Endothelial cell of umbilical vein (primary cell): ENCODE measurements around the gene CNEP1R1. TPM values are rescaled to one million over a fixed set of nuclear protein-coding genes. Genes with fewer than 3 reads are reported as not detected.

Experiments used
- BruUV-seq: library from RNA; stranded (reverse); fragments of 400-500 nt; replicated peaks from 2 replicates; lab custom pipeline; 2021; lab: Mats Ljungman, UMichigan
- CTCF ChIA-PET: fragments of 300-600, 350-600 bp; sonication (Branson Sonifier 250); formaldehyde crosslinking; loops from one replicate; lab custom pipeline; 2021; ENCODE audit warnings: antibody characterized with exemption, inconsistent platforms; lab: Charles Lee
- POLR2A ChIA-PET: fragments of 300-600, 350-600 bp; sonication (Branson Sonifier 250); formaldehyde crosslinking; loops from one replicate; lab custom pipeline; 2021; ENCODE audit warnings: antibody characterized with exemption, inconsistent platforms; lab: Charles Lee
- DNase-seq: peaks from one replicate; pipeline ENCODE4 v3.0.0-alpha.2; 2011; ENCODE audit warnings: low read depth, low spot score
- FAIRE-seq: peaks from 2 replicates; lab custom pipeline; 2011; peaks lifted over from hg19 to GRCh38; lab: Jason Lieb, UNC
- H2AFZ ChIP-seq: 2 replicates; pipeline ENCODE4 v1.6.0; 2012; ENCODE audit warnings: low read depth, low read length, control low read depth, inconsistent platforms
- H3K27ac ChIP-seq: 2 replicates; pipeline ENCODE4 v1.5.1; 2011; ENCODE audit warnings: low read depth, mild to moderate bottlenecking, control low read depth, low read length, moderate library complexity; ENCODE audit not compliant: insufficient read depth
- H3K27me3 ChIP-seq, 2 experiments: 2 replicates each; pipeline versions ENCODE4 v1.6.0 to v1.6.1; 2011; ENCODE audit warnings: low read length in 2 of 2, mixed read lengths in 1 of 2; ENCODE audit not compliant: control insufficient read depth in 2 of 2, insufficient read depth in 2 of 2
- H3K36me3 ChIP-seq, 2 experiments: 2 replicates in 1 of 2; 3 replicates in 1 of 2; pipeline ENCODE4 v1.5.1; 2011; ENCODE audit warnings: low read length in 2 of 2, mild to moderate bottlenecking in 1 of 2, moderate library complexity in 1 of 2; ENCODE audit not compliant: control insufficient read depth in 2 of 2, insufficient read depth in 2 of 2; ENCODE audit errors: extremely low read depth in 1 of 2
- H3K4me1 ChIP-seq: 3 replicates; pipeline ENCODE4 v1.5.1; 2011; ENCODE audit warnings: mild to moderate bottlenecking, low read length; ENCODE audit not compliant: control insufficient read depth, insufficient read depth; ENCODE audit errors: extremely low read depth
- H3K4me2 ChIP-seq: 2 replicates; pipeline ENCODE4 v1.6.1; 2011; ENCODE audit warnings: low read length, control low read depth, mixed read lengths; ENCODE audit not compliant: insufficient read depth
- H3K4me3 ChIP-seq, 3 experiments: fragments of 200-600 bp in 1 of 3; sonication (generic), shearing (Covaris generic) in 1 of 3; replicated peaks in 1 of 3; 2 replicates each; pipeline ENCODE4 v1.5.1; 2011 to 2016; ENCODE audit warnings: control low read depth in 3 of 3, low read length in 3 of 3, mild to moderate bottlenecking in 2 of 3, inconsistent platforms in 1 of 3, low read depth in 1 of 3, moderate library complexity in 1 of 3; ENCODE audit not compliant: insufficient read depth in 1 of 3
- H3K79me2 ChIP-seq: 2 replicates; pipeline ENCODE4 v1.6.0; 2012; ENCODE audit warnings: low read length, inconsistent platforms; ENCODE audit not compliant: control insufficient read depth, insufficient read depth
- H3K9ac ChIP-seq: replicated peaks from 2 replicates; pipeline ENCODE3; 2011; ENCODE audit warnings: low read length, control low read depth; ENCODE audit not compliant: insufficient read depth; ENCODE audit errors: extremely low read depth
- H3K9me1 ChIP-seq: replicated peaks from 3 replicates; pipeline ENCODE4 v1.6.0; 2011; ENCODE audit warnings: mild to moderate bottlenecking, low read length; ENCODE audit not compliant: control insufficient read depth, insufficient read depth; ENCODE audit errors: extremely low read depth
- H3K9me3 ChIP-seq: replicated peaks from 2 replicates; pipeline ENCODE4 v1.5.1; 2012; ENCODE audit warnings: low read length, inconsistent platforms; ENCODE audit not compliant: control insufficient read depth, insufficient read depth
- H4K20me1 ChIP-seq: replicated peaks from 2 replicates; pipeline ENCODE3; 2011; ENCODE audit warnings: mild to moderate bottlenecking, low read length; ENCODE audit not compliant: control insufficient read depth, insufficient read depth; ENCODE audit errors: extremely low read depth
- CTCF ChIP-seq, 2 donors: IDR thresholded peaks; 1 replicate in 1 of 2; 2 replicates in 1 of 2; pipeline ENCODE4 v1.5.1; 2011; ENCODE audit warnings: low read length in 2 of 2, mild to moderate bottlenecking in 2 of 2, moderate library complexity in 2 of 2, control low read depth in 1 of 2, inconsistent platforms in 1 of 2, low read depth in 1 of 2; ENCODE audit not compliant: insufficient read depth in 1 of 2; ENCODE audit errors: extremely low read depth in 1 of 2
- EZH2 ChIP-seq: IDR thresholded peaks from 2 replicates; pipeline ENCODE4 v1.6.1; 2012; ENCODE audit warnings: borderline replicate concordance, low read depth, mild to moderate bottlenecking, moderate library complexity, low read length, inconsistent platforms; ENCODE audit not compliant: severe bottlenecking
- FOS ChIP-seq: IDR thresholded peaks from 2 replicates; pipeline ENCODE4 v1.6.1; 2011; ENCODE audit warnings: mild to moderate bottlenecking, low read length, moderate library complexity, borderline replicate concordance; ENCODE audit not compliant: insufficient read depth
- GATA2 ChIP-seq: IDR thresholded peaks from 2 replicates; pipeline ENCODE4 v1.7.0; 2011; ENCODE audit warnings: low read depth, mild to moderate bottlenecking, moderate library complexity, mixed read lengths, low read length; ENCODE audit not compliant: insufficient read length, insufficient read depth
- JUN ChIP-seq: IDR thresholded peaks from 2 replicates; pipeline ENCODE4 v1.6.1; 2011; ENCODE audit warnings: borderline replicate concordance, low read depth; ENCODE audit not compliant: insufficient read length, insufficient read depth
- MAX ChIP-seq: IDR thresholded peaks from 2 replicates; pipeline ENCODE4 v1.6.1; 2011; ENCODE audit not compliant: insufficient read depth, insufficient read length
- MYC ChIP-seq: IDR thresholded peaks from one replicate; pipeline ENCODE4 v1.6.1; 2011; ENCODE audit warnings: mild to moderate bottlenecking, low read depth, low read length
- POLR2A ChIP-seq: IDR thresholded peaks from 2 replicates; pipeline ENCODE4 v1.6.1; 2012; ENCODE audit warnings: low read depth, mild to moderate bottlenecking, control low read depth, low read length
- POLR2AphosphoS5 ChIP-seq: IDR thresholded peaks from 2 replicates; pipeline ENCODE4 v1.6.1; 2012; ENCODE audit warnings: low read depth, mild to moderate bottlenecking, control low read depth, low read length, moderate library complexity; ENCODE audit not compliant: insufficient read depth
- dilution Hi-C: fragments of 300-500 bp; cut with MboI; formaldehyde crosslinking; loops from one replicate; pipeline ENCODE4 v1.15.0; 2019; ENCODE audit warnings: low sequenced_read_pairs; ENCODE audit not compliant: extremely low pct_ligation_motif_present
- intact Hi-C: fragments of 100-400 bp; cut with micrococcal nuclease; formaldehyde crosslinking; loops from one replicate; pipeline ENCODE4 v1.10.0; 2022
- polyA plus RNA-seq, 4 experiments: library from polyadenylated mRNA; depleted of rRNA in 3 of 4; stranded (reverse) in 3 of 4; unstranded in 1 of 4; fragments of >200 nt; gene quantifications; 2 replicates each; pipeline versions ENCODE4 v1.2.1 to v1.2.3, GENCODE V29; 2011 to 2012; ENCODE audit warnings: missing spikeins in 1 of 4
- total RNA-seq: library from RNA; stranded (reverse); gene quantifications from 2 replicates; pipeline ENCODE4 v1.2.3, GENCODE V29; 2021

The CNEP1R1 gene
- total and polyA plus RNA-seq, 2 donors (not counting 3 experiments of a cell fraction or from before 2014, with no cell fraction given), result 15.3 to 23.2 TPM

- POLR2A ChIA-PET, result no interaction called here
- no peaks in the 10 kb centered on the region for H3K4me1 ChIP-seq
- FAIRE-seq (no peak), DNase-seq (no peak)
- no peak for TF ChIP-seq POLR2A
- TF ChIP-seq GATA2, result no peak
- TF ChIP-seq POLR2AphosphoS5, result no peak
- no peak for TF ChIP-seq CTCF (IDR thresholded peaks at IDR 0.05; ENCODE audit: extremely low read depth in 1 of 2, insufficient read depth in 1 of 2, low read depth in 1 of 2, low read length in 2 of 2)
- no peak for TF ChIP-seq JUN
- no peak for TF ChIP-seq MAX
- TF ChIP-seq EZH2, result no peak
- TF ChIP-seq MYC, result no peak
- no peak for TF ChIP-seq FOS
- no peaks in the 10 kb centered on the region for H3K9me1 ChIP-seq
- no peak overlapping the region for H3K4me3 ChIP-seq
- H3K4me2 ChIP-seq, result no peak overlapping the region
- no TSS peak for BruUV-seq
- CTCF ChIA-PET, result interaction anchor here (1.2 to 1.9 kb wide), 3 partner anchors 21 to 35 kb away, joined by 3 to 9 read pairs (median 3); partner anchors contain the start of gene CNEP1R1
- dilution Hi-C loops (no loop called here), intact Hi-C loops (no loop called here)
- H3K36me3 ChIP-seq, result no peaks in the 10 kb centered on the region
- H3K27me3 ChIP-seq, result peaks cover 0 to 2% of the 10 kb centered on the region in 2 experiments
- no peak overlapping the region for H3K27ac ChIP-seq
- no peaks in the 10 kb centered on the region for H4K20me1 ChIP-seq
- no peak overlapping the region for H3K9ac ChIP-seq
- no peaks in the 10 kb centered on the region for H3K79me2 ChIP-seq
- H2AFZ ChIP-seq, result no peak overlapping the region
- no peaks in the 10 kb centered on the region for H3K9me3 ChIP-seq
Measured at GRCh38 chr16:50046853-50047252, 21.8 kb downstream of the CNEP1R1 start.
